ENCODE data around the gene VSIG10.
"Not testable (repeated sequence)": the region's sequence is repeated elsewhere in the genome, so short reads cannot be mapped to it uniquely, and the experiment has no call there.

VSIG10 gene, protein sequence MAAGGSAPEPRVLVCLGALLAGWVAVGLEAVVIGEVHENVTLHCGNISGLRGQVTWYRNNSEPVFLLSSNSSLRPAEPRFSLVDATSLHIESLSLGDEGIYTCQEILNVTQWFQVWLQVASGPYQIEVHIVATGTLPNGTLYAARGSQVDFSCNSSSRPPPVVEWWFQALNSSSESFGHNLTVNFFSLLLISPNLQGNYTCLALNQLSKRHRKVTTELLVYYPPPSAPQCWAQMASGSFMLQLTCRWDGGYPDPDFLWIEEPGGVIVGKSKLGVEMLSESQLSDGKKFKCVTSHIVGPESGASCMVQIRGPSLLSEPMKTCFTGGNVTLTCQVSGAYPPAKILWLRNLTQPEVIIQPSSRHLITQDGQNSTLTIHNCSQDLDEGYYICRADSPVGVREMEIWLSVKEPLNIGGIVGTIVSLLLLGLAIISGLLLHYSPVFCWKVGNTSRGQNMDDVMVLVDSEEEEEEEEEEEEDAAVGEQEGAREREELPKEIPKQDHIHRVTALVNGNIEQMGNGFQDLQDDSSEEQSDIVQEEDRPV

DNA sequence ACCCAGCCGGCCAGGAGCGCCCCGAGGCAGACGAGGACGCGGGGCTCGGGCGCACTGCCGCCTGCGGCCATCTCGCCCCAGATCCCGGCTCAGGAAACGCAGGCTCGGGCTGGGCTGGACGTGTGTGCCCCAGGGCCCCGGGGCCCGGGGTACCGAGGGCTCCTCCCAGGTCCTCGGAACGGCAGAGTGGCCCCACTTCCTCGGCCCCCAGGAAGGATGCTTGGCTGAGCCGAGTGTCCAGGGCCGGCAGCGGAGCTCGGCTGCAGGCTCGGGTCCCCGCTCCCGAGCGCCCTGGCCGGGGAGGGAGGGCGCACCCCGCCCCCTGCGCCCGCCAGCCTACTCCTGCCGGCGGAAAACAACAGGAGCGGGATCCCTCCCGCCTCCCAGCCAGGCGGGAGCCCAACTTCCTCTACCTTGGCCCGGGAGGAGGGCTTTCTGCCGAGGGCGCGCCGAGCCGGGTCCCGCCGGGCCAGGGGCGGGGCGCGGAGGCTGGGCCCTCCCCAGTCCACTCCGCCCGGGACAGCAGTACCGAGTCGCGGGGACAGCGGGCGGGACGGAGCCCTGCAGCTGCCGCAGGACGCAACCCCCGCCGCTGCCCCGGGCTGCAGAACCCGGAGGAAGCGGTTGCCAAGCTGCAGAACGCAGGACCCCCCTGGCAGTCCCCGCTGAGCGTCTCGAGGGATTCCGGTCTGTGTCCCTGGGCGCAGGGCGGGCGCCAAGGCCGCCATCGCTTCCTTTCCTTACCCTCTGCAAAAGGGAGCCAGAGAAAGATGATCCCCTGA, at the start of gene VSIG10:
VSIG10 (minus strand) TSS at position 411 of the 782 bp plus-strand sequence; CDS start at position 71, 340 bp downstream.
- FAIRE-seq: no peak
- peak; percentile 90 for DNase-seq (ENCODE audit: low spot score)

GRCh38 chr12:118151755-118152154, 47.9 kb upstream of the VSIG10 start:
- FAIRE-seq: no peak

GRCh38 chr12:118150625-118151024, 46.8 kb upstream of the VSIG10 start:
- FAIRE-seq: no peak
- DNase-seq (ENCODE audit: low spot score): no peak

More at GRCh38 chr12:118151755-118152154, 47.9 kb upstream of the VSIG10 start:
- no peak for DNase-seq (ENCODE audit: low spot score)

DNA sequence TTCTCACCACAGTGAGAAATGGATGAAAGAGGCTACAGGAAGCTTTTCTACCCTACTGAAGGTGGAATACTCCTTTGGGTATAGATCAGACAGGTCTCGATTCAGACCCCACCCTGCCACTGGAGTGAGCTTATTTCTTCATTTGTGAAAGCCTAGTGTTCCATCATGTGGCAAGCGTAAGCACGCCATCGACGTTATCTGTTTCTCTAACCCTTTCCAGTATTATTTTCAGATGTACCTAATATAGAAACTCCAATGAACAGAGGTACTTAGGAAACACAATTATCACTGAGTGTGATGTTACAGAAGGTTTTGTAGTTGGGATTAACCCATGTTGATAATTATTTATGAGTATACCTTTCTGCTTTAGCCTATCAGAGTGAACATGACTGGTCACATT, 44.5 kb upstream of the VSIG10 start:
- DNase-seq (ENCODE audit: low spot score): no peak
- no peak for FAIRE-seq

GRCh38 chr12:118145798-118146156, 42.0 kb upstream of the VSIG10 start:
- DNase-seq (ENCODE audit: low spot score): no peak
- no peak for FAIRE-seq

DNA sequence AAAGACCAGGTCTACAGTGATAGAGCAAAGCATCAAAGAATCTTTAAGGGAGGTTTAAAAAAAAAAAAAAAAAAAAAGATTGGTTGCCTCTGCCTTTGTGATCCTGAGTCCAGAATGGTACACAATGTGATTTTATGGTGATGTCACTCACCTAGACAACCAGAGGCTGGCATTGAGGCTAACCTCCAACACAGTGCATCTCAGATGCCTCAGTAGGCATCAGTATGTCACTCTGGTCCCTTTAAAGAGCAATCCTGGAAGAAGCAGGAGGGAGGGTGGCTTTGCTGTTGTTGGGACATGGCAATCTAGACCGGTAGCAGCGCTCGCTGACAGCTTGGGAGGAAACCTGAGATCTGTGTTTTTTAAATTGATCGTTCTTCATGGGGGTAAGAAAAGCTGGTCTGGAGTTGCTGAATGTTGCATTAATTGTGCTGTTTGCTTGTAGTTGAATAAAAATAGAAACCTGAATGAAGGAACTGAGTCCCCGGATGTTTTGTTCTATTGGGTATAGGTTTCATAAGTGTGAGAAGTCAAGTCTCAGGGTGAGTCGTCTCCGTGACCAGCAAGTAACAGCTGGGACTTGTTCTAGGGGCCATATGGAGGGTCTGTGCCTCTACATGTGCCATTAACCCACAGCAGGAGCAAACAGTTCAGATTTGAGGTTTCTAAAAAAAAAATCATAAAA, 41.4 kb upstream of the VSIG10 start:
- no peak for DNase-seq (ENCODE audit: low spot score)
- no peak for FAIRE-seq

GRCh38 chr12:118144499-118144898, 40.7 kb upstream of the VSIG10 start:
- DNase-seq (ENCODE audit: low spot score) (no peak), FAIRE-seq (no peak)

- no peak for DNase-seq (ENCODE audit: low spot score)
- FAIRE-seq: no peak
Measured at GRCh38 chr12:118140825-118141224, 37.0 kb upstream of the VSIG10 start.

- no peak for FAIRE-seq
- no peak for DNase-seq (ENCODE audit: low spot score)
Measured at GRCh38 chr12:118137148-118137678, 33.4 kb upstream of the VSIG10 start.

GRCh38 chr12:118136559-118137003, 32.8 kb upstream of the VSIG10 start:
- DNase-seq (ENCODE audit: low spot score): peak; percentile 28

DNA sequence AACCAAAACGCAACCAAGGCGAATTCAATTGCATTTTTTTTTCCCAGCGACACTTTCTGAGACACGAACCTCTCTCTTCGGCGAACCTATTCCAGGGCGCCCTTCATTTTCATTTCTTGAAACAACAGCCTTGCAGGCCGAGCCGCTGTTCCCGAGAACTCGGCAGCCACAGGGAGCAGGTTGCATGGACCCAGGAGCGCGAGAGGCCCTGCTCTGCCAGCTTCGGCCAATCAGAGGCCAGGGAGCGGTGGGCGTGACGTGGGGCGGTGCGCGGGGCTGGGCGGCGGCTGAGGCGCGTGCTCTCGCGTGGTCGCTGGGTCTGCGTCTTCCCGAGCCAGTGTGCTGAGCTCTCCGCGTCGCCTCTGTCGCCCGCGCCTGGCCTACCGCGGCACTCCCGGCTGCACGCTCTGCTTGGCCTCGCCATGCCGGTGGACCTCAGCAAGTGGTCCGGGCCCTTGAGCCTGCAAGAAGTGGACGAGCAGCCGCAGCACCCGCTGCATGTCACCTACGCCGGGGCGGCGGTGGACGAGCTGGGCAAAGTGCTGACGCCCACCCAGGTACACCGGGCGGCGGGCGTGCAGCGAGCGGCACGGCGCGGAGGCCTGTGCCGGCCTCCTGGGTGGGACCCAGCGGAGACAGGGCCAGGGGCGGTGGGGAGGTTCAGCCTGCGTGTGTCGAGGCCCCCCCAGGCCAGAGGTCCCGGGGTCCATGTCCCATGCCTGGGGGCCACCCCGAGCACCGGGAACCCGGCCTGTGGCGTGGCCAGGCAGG, 32.2 kb upstream of the VSIG10 start, which contains the start of gene PEBP1:
PEBP1 (plus strand) TSS at position 337 of the 771 bp plus-strand sequence; CDS start at position 423, 86 bp downstream.
- peak; percentile 97 for DNase-seq (ENCODE audit: low spot score)
- FAIRE-seq: peak; percentile 75

More at GRCh38 chr12:118136559-118137003, 32.8 kb upstream of the VSIG10 start:
- no peak for FAIRE-seq

DNA sequence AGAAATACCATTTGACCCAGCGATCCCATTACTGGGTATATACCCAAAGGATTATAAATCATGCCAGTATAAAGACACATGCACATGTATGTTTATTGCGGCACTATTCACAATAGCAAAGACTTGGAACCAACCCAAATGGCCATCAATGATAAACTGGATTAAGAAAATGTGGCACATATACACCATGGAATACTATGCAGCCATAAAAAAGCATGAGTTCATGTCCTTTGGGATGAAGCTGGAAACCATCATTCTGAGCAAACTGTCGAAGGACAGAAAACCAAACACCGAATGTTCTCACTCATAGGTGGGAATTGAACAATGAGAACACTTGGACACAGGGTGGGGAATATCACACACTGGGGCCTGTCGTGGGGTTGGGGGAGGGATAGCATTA, 25.6 kb upstream of the VSIG10 start:
- FAIRE-seq; DNase-seq (ENCODE audit: low spot score): not testable (repeated sequence)

- DNase-seq (ENCODE audit: low spot score): no peak
- FAIRE-seq: no peak
Measured at GRCh38 chr12:118127867-118128266, 24.1 kb upstream of the VSIG10 start.

DNA sequence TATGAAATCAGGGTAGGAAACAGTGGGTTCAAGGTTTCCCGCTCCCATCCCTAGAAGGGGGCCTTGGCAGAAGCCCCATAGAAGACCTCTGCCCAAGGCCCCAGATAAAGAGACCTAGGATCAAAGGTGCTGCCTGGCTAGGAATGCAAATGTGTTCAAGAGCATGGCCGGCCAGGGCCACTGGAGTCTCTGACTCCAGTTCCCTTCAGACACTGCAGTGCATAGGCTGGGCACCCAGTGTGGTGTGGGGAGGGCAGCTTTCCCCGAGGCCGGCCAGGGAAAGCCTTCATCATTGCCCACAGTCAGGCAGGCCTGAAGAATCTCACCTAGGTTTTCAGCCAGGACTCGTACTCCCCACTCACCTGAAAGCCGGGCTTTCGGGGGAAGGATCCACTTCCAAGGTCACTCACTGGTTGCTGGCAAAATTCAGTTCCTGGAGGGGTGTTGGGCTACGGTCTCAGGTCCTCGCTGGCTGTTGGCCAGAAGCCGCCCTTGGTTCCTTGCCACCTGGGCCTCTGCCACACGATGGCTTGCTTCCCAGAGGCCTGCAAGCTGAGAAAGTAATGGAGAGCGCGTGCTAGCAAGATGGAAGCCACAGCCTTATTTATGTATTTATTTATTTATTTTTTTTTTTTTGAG, 22.4 kb upstream of the VSIG10 start:
- DNase-seq (ENCODE audit: low spot score) (no peak), FAIRE-seq (no peak)

- DNase-seq (ENCODE audit: low spot score) (no peak), FAIRE-seq (no peak)
Measured at GRCh38 chr12:118125743-118126118, 21.9 kb upstream of the VSIG10 start.

- FAIRE-seq (no peak), DNase-seq (ENCODE audit: low spot score) (no peak)
Measured at GRCh38 chr12:118124333-118124874, 20.6 kb upstream of the VSIG10 start.

GRCh38 chr12:118122264-118122663, 18.5 kb upstream of the VSIG10 start:
- FAIRE-seq (no peak), DNase-seq (ENCODE audit: low spot score) (no peak)

- no peak for FAIRE-seq
- peak; percentile 83 for DNase-seq (ENCODE audit: low spot score)
Measured at GRCh38 chr12:118120579-118121363, 17.0 kb upstream of the VSIG10 start.

- FAIRE-seq: no peak
- DNase-seq (ENCODE audit: low spot score): no peak
Measured at GRCh38 chr12:118119449-118119879, 15.7 kb upstream of the VSIG10 start.
